Retinal pigment epithelial cell (primary cell): ENCODE measurements around the gene NEDD4L.

Experiments
- DNase-seq: peaks from one replicate; pipeline ENCODE4 v3.0.0-alpha.2; 2010; ENCODE audit warnings: low read depth
- H3K4me3 ChIP-seq: 2 replicates; pipeline ENCODE4 v1.5.1; 2011; ENCODE audit warnings: mild to moderate bottlenecking, low read length, control low read depth, moderate library complexity
- TF ChIP-seq, protein P1 (sequence below): conservative IDR thresholded peaks from 2 replicates; pipeline ENCODE4 v1.5.1; 2011; ENCODE audit warnings: low read depth, low read length, control low read depth, inconsistent platforms

NEDD4L gene

DNA sequence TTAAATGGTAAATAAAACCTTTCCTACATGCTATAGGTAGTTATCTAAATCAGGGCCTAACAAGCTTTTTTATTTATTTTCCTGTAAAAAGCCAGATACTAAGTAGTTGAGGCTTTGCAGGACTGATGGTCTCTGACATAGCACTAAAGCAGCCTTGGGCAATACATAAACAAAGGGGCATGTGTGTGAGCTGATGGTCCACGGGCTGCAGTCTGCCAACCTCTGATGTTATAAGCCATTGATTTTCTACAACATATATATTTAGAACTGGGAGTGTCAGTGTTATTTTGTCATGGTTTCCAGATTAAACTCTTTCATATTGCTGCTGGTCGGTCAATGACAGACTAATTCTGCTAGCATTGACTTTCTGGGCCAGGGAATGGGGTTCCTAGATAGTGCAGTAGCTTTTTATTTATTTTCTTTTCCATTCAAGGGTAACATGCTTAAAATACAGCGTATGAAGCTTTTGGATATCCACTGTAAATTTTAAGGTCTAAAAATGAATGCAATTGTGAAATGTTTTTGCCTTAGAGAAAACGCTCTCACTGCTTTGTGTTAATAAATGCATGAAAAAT lies 134.0 kb downstream of the NEDD4L start:
- TF ChIP-seq, protein P1, sequence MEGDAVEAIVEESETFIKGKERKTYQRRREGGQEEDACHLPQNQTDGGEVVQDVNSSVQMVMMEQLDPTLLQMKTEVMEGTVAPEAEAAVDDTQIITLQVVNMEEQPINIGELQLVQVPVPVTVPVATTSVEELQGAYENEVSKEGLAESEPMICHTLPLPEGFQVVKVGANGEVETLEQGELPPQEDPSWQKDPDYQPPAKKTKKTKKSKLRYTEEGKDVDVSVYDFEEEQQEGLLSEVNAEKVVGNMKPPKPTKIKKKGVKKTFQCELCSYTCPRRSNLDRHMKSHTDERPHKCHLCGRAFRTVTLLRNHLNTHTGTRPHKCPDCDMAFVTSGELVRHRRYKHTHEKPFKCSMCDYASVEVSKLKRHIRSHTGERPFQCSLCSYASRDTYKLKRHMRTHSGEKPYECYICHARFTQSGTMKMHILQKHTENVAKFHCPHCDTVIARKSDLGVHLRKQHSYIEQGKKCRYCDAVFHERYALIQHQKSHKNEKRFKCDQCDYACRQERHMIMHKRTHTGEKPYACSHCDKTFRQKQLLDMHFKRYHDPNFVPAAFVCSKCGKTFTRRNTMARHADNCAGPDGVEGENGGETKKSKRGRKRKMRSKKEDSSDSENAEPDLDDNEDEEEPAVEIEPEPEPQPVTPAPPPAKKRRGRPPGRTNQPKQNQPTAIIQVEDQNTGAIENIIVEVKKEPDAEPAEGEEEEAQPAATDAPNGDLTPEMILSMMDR: no peak
- no peak for DNase-seq
- no peak overlapping the region for H3K4me3 ChIP-seq

DNA sequence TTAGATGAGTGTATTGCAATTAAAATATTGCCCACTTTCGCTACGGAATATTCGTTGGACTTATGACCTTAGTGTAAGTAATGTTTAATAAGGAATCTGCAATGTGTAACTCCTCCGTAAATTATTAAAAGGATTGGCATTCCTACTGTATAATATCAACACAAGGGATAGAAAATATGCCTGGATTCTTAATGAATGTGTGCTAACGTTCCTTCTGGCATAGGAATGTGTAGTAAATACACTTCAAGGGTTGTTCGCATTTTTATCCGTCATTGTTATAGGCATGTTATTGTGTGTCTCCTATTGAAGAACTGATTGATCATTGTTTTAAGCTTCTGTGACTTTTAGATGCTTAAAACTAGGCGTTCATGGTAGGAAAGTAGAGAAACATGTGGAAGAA lies 134.5 kb downstream of the NEDD4L start:
- no peak overlapping the region for H3K4me3 ChIP-seq
- TF ChIP-seq, protein P1: no peak
- peak; percentile 72 for DNase-seq

DNA sequence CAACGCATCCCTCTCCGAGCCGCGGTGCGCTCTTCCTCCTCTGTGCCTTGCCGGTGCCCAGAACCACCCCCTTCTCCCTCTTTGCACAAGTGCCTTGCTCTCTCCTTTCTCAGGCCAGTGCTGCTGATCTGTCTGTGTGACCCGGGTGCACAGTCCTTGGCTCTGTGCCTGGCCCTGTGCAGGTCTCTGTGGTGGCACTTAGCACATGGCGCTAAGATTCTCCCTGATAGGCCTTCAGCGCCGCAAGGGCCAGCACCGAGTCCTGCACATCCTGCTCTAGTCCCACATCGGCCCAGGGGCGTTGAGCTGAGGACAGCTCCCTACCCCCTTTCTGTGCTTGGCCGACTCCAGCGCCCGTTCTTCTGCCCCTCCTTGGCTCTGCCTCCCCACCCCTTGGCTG lies 136.1 kb downstream of the NEDD4L start:
- TF ChIP-seq, protein P1: no peak
- no peak overlapping the region for H3K4me3 ChIP-seq
- DNase-seq: no peak

DNA sequence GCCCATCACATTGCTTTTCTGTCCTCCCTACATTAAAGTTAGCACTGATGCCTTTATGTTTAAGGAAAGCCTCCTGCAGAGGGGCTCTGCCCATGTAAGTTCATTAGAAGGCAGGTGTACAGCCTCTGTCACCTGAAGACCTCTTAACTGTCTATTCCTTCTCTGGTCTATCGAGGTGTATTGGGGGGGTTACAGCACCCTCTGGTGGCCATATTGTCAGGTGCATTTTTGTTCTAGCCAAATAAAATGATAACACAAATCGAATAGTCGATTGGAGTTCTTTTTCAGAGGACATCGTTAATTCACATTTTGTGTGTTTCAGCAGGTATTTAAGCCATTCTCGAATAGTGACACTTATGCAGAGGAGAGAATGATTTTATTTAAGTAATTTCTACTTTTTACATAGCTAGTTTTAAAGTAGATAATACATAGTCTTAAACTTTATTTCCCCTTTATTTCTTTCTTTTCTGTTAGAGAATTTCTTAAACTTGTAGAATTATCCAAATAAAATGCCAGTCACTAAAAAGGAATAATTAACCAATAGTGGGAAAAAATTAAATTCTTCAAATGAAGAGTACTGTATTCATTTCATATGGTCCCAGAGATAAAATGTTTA lies 136.8 kb downstream of the NEDD4L start:
- TF ChIP-seq, protein P1: peak; percentile 87
- no peak overlapping the region for H3K4me3 ChIP-seq
- no peak for DNase-seq

DNA sequence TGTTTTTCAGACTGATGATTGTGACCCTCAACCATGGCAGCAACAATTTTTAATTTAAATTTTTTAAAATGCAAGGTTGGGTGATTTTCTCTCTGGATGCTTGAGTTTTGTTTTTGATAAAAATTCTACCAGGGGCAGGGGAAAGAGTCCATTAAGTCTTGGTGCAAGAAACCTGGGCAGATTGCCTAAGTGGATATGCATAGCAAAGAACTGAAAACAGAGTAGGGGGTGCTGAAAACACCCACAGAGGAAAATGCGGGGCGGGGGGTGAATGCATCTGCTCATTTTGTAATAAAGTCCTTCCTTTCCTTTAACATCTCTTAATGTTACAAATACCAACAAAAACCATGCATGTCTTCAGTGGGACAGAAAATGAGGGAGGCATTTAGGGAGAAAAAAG lies 138.0 kb downstream of the NEDD4L start:
- DNase-seq: no peak
- H3K4me3 ChIP-seq: no peak overlapping the region
- TF ChIP-seq, protein P1: no peak

- H3K4me3 ChIP-seq: no peak overlapping the region
- TF ChIP-seq, protein P1: no peak
- no peak for DNase-seq
Measured at GRCh38 chr18:58183226-58183625, 139.2 kb downstream of the NEDD4L start.

DNA sequence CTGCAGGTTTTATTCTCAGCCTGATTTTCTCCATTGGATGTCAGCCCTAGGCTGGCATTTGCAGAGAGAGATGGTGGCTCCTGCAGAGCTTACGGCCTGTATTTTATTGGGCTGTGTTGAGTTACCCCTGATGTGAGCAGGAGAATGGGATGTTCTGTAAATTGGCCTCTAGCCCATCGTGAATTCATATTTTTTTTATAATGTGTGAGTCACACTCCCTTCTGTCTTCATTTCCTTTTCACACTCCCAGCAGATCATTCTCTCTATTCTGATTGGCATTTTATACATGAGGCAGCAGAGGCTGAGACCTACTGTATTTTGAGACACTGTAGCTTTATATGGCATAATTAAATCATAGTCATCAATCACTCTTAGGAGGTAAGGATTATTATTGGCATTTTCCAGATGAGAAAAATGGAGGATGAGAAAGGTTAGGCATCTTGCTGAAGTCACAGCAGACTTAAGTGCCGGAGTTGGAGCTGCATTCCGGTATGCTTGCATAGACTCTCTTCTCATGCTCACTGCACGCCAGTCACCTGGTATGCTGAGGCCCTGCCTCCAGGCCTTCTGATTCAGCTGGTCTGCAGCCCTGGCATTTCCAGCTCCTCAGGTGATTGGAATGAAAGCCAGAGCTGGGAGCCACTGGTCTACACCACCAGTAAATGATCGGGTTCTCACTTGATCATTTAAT lies 142.4 kb downstream of the NEDD4L start:
- H3K4me3 ChIP-seq: no peak overlapping the region
- TF ChIP-seq, protein P1: no peak
- peak; percentile 89 for DNase-seq
